CD4-positive, alpha-beta T cell treated with Interferon alpha-2 for 1 hour (primary cell): ENCODE measurements around the gene LRIT2.
A peak's percentile ranks its signal among the peaks of the same experiment; 100 is the strongest.
"Not testable (repeated sequence)": the region's sequence is repeated elsewhere in the genome, so short reads cannot be mapped to it uniquely, and the experiment has no call there.

ENCODE experiments used
- DNase-seq, 2 donors: peaks; one replicate each; pipeline ENCODE4 v3.0.0-alpha.2; 2020 to 2022

Gene LRIT2

GRCh38 chr10:84205049-84205852 is 20.1 kb downstream of the LRIT2 start:
- DNase-seq: peak; percentile 58 to 68

DNA sequence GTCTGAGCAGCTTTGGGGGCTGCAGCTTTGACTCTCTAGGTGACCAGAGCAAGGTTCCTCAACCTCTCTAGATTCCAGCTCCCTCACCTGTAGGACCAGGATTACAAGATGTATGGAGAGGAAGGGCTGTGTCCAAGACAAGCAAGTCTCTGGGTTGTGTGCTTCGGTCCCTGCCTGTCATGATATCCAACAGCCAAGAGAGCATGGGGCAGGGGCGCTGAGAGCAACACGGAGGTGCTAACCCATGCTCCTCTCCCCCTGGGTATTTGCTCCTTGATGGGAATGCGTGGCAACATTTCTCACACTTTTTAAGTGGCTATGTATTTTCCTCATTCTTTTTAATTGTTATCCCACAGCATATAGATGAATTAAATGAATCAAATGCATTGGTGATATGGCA is 20.7 kb downstream of the LRIT2 start:
- no peak for DNase-seq

DNA sequence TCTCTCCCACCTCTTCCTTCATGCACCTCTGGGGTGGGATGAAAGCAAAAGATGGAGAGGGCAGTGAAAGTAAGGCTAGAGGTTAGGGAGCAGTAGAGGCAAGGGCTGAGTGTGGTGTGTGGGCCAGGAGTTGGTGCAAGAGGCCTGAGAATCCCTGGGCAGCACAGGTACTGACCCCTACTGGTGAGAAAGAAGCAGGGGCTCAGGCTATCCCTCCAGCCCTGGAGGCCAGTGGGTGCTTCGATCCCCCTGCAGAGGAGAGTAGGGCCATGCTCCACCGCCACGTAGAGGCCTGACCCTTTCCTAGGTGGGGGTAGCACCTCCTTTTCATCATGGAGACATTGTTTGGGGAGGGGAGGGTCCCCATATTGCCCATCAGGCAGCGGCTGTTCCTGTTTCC is 21.2 kb downstream of the LRIT2 start:
- DNase-seq: no peak

DNA sequence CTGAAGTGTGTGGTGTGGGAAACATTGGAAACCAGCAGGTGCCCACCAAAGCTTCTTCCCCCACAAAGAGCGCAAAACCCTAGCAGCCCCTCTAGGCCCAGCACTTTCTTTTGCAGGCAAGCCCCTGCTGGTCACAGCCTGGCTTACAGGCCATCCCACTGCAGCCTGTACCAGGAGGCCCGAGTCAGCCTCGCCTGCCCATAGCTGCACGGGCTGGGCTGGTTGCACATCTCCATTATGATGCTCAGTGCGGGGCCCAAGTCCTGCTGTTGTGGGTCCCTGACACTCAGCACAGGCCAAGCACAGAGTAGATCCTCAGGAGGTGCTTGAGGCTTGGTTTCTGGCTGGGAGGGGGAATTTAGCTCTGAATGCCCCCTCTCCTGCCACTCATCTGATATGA is 23.0 kb downstream of the LRIT2 start:
- no peak for DNase-seq

GRCh38 chr10:84201682-84202081 is 23.7 kb downstream of the LRIT2 start:
- DNase-seq: no peak

DNA sequence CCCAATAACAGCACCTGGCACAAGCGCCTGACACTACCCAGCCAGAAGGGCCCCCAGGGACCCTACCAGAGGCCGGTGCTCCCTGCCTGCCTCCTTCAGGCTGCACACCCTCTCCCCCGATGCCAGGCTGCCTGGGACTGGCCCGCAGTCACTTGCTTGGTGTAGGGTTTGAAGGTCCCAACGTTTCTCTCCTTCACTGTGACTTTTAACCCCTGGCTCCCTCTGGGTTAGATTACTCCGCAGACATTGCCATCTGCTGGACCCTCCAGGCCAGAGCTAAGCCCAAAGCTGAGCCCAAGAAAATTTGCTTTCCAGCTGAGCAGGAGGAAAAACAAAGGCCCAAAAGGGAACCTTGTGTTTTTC is 24.1 kb downstream of the LRIT2 start:
- DNase-seq: no peak

GRCh38 chr10:84200537-84201243 is 24.7 kb downstream of the LRIT2 start:
- no peak for DNase-seq

DNA sequence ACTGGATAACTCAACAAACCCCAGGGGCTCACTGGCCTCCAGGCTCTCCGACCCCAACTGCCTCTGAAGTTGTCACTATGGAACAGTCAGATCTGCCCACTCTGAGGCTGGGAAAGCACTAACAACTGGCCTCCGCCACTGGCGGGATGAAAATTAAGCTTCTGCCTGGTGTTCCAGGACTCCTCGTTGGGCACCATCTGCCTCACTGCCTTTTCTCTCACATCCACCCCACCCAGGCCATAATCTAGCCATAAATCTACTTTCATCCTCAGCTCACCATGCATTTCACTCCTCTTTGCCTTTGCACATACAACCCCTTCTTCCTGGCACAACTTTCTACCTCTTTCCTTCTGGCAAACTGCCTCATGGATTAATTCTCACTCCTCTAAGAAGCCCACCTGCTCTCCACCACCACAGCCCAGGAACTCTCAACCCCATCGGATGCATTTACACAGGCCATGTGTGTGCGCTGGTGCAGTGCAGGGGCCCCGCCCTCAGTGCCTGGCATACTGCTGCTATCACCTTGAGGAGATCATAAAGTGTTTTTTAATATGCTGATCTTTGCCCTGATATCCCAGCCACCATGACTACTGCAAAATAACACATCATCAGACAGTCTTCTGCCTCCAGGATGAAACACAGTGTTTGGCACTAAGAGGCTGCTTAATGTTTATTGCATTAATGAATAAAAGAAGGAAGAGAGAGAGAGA is 27.0 kb downstream of the LRIT2 start:
- DNase-seq: no peak

DNA sequence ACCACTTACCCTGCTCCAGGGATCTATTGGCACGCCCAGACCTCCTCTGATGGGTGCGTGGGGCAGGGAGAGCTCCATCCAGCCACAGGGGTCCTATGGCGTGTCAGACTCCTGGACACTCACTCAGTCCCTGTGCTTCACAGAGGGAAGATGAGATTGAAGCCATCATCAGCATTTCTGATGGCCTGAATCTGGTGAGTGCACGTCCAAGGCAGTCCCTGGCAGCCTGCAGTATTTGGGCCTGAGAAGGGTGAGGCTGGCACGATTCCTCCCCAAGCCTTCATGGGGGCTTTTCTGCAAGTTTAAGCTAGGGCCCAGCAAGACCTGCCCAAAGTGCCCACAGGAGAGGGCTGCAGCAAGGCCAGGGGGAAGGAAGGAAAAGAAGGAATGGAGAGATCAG is 27.7 kb downstream of the LRIT2 start:
- DNase-seq: no peak

GRCh38 chr10:84196941-84197340 is 28.4 kb downstream of the LRIT2 start:
- no peak for DNase-seq

- no peak for DNase-seq
These were observed 29.3 kb downstream of the LRIT2 start for GRCh38 chr10:84196083-84196482.

DNA sequence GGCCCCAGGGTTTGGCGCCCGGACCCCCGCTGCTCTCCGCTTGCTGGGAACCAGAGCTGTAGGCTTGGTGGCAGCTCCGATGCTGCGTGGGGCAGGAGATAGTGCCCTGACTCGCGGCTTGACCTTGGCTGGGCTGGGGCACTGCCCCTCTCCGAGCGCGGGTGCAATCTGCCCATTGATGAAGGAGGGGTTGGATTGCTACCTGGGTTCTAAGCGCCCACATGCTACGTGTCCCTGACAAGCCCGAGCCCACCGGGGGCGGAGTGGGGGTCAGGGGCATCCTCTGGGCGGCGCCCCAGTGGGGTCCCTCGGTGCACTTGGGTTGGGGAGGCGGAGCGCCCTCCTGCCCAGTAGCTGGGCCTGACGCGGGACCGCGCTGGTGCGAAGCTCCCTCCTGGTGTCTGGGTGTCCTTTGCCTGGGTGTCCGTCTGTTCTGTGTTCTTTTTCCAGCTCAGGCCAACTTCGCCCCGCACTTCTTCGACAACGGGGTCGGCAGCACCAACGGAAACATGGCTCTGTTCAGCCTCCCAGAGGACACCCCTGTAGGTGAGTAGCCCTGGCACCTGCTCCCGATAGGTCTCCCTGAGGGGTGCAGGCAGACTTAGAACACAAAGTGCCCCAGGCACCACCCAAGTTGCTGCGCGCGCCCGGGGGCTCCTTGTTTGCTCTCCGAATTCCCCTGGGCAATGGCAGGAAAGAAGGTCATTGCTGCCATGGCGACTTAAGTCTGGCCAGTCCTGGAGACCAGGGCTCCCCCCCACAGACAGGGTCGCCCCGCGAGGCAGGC is 30.1 kb downstream of the LRIT2 start:
- no peak for DNase-seq

DNA sequence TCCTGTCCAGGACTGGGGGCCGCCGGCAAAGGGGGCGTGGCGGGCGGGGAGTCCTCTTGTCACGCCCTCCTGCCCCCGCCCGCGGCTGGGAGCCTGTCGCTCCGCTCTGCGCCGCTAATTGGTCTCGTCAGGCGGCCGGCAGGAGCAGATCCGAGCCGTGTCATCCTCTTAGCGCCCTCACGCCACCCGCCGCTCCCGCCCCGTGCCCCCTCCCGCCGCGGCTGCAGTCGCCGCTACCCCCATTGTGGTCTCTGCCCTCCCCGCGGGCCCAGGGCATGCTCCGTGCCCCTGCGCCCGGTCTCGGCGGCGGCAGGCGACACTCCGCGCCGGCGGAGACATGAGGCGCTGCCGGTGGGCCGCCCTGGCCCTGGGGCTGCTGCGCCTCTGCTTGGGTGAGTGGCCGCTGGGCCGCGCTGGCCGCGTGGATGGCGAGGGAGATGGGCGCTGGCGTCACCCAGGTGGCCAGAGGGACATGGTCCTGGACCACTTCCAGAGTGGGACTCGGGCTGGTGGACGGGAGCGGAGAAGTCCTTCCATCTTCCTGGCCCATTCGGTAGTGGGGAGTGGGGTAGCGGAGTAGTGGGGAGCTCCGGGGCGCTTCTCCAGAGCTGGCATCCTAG is 30.8 kb downstream of the LRIT2 start, which contains the start of gene CDHR1:
CDHR1 (plus strand) TSS at position 114 of the 620 bp plus-strand sequence; CDS start at position 338, 224 bp downstream.
- DNase-seq: peak; percentile 51 to 69

DNA sequence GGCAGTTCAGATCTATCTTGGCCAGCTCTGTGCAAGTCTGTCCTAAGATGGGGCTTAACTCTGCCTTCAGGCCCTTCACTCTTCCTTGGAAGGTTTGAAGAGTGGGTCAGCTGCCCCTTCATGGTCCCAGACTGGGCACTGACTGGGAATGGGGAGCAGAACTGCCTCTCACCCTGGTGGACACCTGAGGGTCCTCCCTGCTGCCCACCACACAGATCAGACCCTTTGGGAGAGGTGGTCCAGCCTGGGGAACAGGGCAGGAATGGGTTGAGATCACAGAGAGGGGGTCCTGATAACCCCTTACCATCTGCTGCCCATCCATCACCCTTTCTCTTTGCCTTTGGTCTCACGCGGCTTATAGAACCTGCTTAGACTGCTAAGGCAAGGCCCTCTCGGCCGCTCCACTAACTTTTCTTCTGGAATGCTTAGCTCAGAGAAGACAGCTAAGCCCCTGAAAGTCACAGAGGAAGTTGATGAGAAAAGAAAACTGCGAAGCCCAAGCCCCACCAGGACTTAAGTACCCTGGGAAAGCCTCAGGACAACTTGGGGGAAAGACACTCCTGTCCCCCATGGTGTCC is 31.4 kb downstream of the LRIT2 start:
- no peak for DNase-seq

DNA sequence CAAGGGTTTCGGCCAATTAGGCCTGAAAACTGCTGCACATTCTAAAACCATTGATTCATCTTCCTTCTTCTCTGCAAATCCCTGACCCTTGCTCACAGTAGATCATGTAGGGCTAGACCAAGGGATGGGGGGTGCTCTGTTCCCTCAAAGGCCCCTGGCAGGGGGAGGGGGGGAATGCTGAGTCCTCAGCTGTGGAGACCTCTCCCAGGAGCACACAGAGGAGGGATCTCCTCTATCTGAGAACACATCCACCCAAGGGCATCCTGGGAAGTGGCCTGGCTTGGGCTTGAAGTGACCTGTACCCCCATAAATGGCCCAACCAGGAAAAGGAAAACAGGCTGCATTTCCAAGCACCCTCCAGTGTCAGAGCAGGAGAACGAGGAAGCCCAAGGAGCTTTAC is 32.0 kb downstream of the LRIT2 start:
- no peak for DNase-seq

GRCh38 chr10:84191106-84191505 is 34.2 kb downstream of the LRIT2 start:
- DNase-seq: peak; percentile 18 to 43

DNA sequence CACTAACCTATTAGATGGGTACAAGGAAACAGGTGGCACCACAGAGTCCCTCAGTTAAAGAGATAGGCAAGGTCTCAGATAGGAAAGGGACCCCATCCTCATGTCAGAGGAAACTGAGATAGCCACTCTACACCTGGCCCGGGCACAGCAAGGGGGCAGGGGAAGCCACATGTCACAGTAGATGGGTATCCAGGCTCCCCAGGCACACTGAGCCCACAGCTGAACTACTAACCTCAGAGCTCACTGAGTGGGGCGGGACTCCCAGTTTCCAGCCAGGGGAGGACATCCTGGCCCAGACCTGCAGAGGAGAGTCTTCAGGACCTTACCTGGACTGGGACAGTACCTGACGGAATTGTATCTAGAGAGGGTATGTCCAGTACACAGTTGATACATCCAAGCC is 34.7 kb downstream of the LRIT2 start:
- DNase-seq: no peak

DNA sequence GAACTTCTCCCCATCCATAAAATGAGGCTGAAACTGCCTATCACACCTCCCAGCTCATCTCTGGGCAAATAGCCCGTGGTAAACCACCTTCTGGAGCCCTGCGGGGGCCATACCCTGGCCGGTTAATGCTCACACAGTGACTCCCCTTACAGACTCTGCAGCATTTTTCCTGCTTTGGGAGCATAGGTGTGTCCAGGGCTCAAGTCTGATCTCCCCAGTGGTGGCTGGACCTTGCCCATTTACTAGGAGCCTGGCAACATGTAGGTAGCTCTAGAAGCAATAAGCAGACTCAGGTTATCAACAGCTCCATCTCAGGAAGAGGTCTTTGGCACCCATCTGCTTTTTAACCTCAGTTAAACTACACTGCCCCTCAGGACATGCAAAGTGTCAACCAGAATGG is 36.5 kb downstream of the LRIT2 start:
- DNase-seq: no peak

DNA sequence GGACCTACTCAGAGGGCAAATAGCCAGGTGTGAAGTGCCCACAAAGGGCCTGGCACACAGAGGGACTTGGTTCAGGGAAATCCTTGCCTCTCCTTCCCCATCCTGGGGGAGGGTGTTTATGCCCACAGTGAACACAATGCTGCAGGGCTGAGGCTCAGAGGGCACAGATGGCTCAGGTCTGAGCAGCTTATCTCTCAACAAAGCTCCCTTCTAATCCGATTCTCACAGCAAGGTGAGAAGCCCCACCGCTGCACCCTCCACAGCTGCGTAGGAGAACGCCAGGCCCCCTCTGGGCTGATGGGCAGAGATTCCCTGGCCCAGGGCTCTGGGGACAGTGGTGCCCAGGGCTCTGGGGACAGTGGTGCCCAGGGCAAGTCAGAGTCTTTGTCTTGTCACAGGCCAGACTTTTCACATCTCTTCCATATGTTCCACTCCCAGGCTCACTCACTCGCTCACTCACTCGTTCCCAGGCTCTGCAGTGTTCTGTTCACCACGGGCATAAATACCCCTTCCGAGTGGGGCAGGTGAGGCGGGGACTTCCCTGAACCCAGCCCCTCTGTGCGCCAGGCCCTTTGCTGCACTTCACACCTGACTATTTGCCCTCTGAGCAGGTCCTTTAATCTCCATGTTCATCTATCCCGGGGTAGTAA is 39.7 kb downstream of the LRIT2 start:
- DNase-seq: no peak

GRCh38 chr10:84184517-84184916 is 40.8 kb downstream of the LRIT2 start:
- DNase-seq: no peak

GRCh38 chr10:84181631-84182030 is 43.7 kb downstream of the LRIT2 start:
- no peak for DNase-seq

DNA sequence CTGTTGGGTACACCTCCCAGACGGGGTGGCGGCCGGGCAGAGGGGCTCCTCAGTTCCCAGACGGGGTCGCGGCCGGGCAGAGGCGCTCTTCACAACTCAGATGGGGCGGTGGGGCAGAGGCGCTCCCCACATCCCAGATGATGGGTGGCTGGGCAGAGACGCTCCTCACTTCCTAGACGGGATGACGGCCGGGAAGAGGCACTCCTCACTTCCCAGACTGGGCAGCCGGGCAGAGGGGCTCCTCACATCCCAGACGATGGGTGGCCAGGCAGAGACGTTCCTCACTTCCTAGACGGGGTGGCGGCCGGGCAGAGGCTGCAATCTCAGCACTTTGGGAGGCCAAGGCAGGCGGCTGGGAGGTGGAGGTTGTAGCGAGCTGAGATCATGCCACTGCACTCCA is 45.0 kb downstream of the LRIT2 start:
- DNase-seq: not testable (repeated sequence)
